GM18520 (cell line): ENCODE data around the gene RAET1L.
"Not testable (repeated sequence)": the region's sequence is repeated elsewhere in the genome, so short reads cannot be mapped to it uniquely, and the experiment has no call there.

Source experiments
- ATAC-seq: cut with Tn5 transposase; IDR thresholded peaks from one replicate; pipeline ENCODE4 v1.9.1; 2021; ENCODE audit not compliant: unreplicated experiment

The RAET1L gene

GRCh38 chr6:150025201-150025917 lies at the start of gene RAET1L:
Gene RAET1L, minus strand, starts transcription at chr6:150025532. Its CDS starts 61 bp downstream, at chr6:150025471.
- ATAC-seq = no peak

GRCh38 chr6:150075034-150075421 lies 49.7 kb upstream of the RAET1L start:
- no peak for ATAC-seq

GRCh38 chr6:150074396-150075033 lies 49.2 kb upstream of the RAET1L start:
- not testable (repeated sequence) for ATAC-seq

GRCh38 chr6:150072201-150072600 lies 46.9 kb upstream of the RAET1L start:
- no peak for ATAC-seq

- no peak for ATAC-seq
Measured at GRCh38 chr6:150070236-150070818, 45.0 kb upstream of the RAET1L start.

GRCh38 chr6:150069706-150070105 lies 44.4 kb upstream of the RAET1L start:
- no peak for ATAC-seq

- peak; percentile 54 for ATAC-seq
Measured at GRCh38 chr6:150068720-150069648, 43.7 kb upstream of the RAET1L start, which contains the start of gene ULBP3. Gene ULBP3, minus strand, starts transcription at chr6:150069121. Its CDS starts 55 bp downstream, at chr6:150069066.

- no peak for ATAC-seq
Measured at GRCh38 chr6:150068151-150068550, 42.8 kb upstream of the RAET1L start.

GRCh38 chr6:150065083-150065482 lies 39.8 kb upstream of the RAET1L start:
- no peak for ATAC-seq

GRCh38 chr6:150063640-150064039 lies 38.3 kb upstream of the RAET1L start:
- no peak for ATAC-seq

GRCh38 chr6:150059973-150060372 lies 34.6 kb upstream of the RAET1L start:
- not testable (repeated sequence) for ATAC-seq

- ATAC-seq = no peak
Measured at GRCh38 chr6:150058986-150059385, 33.7 kb upstream of the RAET1L start.

- ATAC-seq = no peak
Measured at GRCh38 chr6:150058231-150058792, 33.0 kb upstream of the RAET1L start.

- no peak for ATAC-seq
Measured at GRCh38 chr6:150057501-150057951, 32.2 kb upstream of the RAET1L start.

GRCh38 chr6:150056916-150057315 lies 31.6 kb upstream of the RAET1L start:
- no peak for ATAC-seq

- ATAC-seq = no peak
Measured at GRCh38 chr6:150056156-150056555, 30.8 kb upstream of the RAET1L start.

- no peak for ATAC-seq
Measured at GRCh38 chr6:150055131-150055530, 29.8 kb upstream of the RAET1L start.

GRCh38 chr6:150053450-150053849 lies 28.1 kb upstream of the RAET1L start:
- ATAC-seq = no peak

- no peak for ATAC-seq
Measured at GRCh38 chr6:150050846-150051245, 25.5 kb upstream of the RAET1L start.

GRCh38 chr6:150048099-150048498 lies 22.8 kb upstream of the RAET1L start:
- no peak for ATAC-seq

- no peak for ATAC-seq
Measured at GRCh38 chr6:150046943-150047342, 21.6 kb upstream of the RAET1L start.
